Jurkat, Clone E6-1 (cell line): ENCODE data around the gene MSL1. TPM values are rescaled to one million over a fixed set of nuclear protein-coding genes. Genes with fewer than 3 reads are reported as not detected.

ENCODE experiments used
- DNase-seq: peaks from one replicate; pipeline ENCODE4 v3.0.0-alpha.2; 2011; ENCODE audit warnings: low read depth, low spot score
- H3K4me3 ChIP-seq: 2 replicates; pipeline ENCODE4 v1.5.1; 2011; ENCODE audit warnings: mild to moderate bottlenecking, low read length, control low read depth, moderate library complexity
- polyA plus RNA-seq: library from polyadenylated mRNA; unstranded; fragments of >200 nt; gene quantifications from one replicate; pipeline ENCODE4 v1.2.1, GENCODE V29; 2012; ENCODE audit warnings: missing spikeins; ENCODE audit not compliant: insufficient read length, insufficient read depth

The MSL1 gene, protein sequence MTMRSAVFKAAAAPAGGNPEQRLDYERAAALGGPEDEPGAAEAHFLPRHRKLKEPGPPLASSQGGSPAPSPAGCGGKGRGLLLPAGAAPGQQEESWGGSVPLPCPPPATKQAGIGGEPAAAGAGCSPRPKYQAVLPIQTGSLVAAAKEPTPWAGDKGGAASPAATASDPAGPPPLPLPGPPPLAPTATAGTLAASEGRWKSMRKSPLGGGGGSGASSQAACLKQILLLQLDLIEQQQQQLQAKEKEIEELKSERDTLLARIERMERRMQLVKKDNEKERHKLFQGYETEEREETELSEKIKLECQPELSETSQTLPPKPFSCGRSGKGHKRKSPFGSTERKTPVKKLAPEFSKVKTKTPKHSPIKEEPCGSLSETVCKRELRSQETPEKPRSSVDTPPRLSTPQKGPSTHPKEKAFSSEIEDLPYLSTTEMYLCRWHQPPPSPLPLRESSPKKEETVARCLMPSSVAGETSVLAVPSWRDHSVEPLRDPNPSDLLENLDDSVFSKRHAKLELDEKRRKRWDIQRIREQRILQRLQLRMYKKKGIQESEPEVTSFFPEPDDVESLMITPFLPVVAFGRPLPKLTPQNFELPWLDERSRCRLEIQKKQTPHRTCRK
- polyA plus RNA-seq, result 61.3 TPM

DNA sequence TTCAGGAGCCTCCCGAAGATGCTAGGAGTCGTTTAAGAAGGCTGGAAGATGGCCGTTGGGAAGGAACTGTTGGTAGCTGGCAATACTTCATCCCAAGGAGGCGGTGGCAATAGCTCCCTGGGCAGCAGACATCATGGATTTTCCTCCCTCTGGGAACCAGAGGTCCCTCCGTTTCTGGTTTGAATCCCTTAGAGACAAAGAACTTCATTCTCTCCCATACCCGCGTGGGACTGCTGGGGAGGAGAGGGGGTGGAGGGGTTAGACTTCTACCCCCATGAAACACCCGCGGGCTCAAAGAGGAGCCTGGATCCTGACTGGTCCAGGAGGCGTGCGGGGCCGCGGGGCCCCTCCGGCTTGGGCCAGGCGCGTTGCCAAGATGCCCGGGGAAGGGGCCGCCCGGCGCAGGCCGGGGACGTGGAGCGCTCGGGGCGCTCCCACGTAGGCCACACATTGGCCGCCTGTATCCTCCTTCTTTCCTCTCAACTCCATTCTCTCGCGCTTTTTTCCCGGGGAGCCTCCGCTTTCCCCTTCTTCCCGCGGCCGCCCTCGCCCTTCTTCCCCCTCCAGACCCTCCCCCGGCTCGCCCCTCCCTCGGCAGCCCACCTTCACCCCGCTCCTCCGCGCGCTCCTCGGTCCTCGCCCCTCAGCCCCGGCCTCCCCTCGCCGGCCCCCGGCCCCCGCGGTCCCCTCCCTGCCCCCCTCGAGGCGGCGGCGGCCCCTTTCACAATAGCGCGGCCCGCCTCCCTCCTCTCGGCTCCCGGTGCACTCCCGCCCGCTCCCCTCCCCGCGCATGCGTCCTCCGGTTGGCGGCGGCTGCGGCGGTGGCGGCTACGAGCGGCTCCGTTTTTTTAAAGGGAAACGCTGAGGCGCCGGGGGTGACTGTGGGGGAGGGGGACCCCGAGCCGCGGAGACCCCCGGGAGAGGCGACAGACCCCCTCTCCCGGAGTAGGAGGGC is at the start of gene MSL1:
MSL1 (plus strand) TSS at position 791 of the 955 bp plus-strand sequence. CDS start 642 bp downstream, outside the sequence.
- DNase-seq, result no peak

DNA sequence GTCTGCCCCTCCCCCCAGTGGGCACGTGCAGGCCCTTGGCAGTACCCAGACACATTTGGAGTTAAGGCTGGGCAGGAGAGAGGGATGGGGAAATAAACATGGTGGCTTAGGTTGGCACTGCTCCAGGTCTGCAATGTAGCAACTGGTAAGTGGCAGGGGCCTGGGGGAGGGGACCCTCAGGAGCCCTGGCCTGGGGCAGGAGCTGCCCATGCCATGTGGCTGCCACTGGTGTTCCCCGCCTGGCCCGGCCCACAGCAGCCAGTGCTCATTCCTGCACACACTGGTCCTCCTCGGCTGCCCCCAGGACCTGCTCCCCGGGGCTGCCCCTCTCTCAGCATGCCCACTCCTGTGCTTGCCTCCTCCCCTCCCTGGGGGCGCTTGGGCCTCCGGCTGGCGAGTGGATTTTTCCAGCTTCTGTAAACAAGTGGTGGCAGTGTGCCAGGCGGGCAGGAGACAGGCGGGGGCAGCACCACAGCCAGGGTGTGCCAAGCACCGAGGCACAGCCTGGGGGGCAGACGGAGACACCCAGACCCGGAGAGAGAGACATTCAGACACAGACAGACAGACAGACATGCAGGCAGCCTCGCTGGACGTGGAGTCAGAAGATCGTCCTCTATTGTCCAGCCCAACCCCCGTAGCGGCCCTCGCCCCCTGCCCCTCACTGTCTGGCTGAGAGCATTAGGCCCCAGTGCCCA is 49.6 kb upstream of the MSL1 start:
- DNase-seq, result no peak

More for the DNA sequence above, at the start of gene MSL1:
- peak within 1 kb of the TSS; percentile 90 for H3K4me3 ChIP-seq

DNA sequence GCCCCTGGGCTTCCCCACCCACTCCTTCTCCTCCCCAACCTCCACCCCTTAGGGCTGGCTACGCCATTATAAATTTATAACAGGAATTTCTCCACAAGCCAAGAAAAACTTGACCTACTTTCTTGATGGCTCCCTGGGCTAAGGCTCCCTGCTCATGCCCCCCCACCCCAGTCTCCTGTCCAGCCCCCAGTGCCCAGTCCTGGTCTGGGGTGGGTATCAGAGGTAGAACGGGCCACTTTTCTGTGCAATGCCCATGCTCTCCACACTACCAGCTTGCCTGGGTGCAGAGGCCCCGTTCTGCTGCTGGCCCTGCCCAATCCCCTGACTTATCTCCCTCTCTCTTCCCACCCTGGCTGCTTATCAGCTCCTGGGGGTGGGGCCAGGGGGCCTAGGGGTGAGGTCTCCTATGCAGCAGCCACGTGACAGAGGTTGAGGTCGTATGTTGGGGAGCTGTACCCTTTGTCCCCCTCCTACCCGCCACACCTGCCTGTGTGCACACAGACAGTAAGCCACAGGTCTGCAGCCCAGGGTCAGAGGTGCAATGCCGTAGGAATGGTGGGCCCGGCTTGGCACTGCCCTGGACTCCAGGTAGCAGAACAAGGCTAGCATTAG is 48.9 kb upstream of the MSL1 start:
- no peak overlapping the region for H3K4me3 ChIP-seq
- no peak for DNase-seq

More for the DNA sequence above, 49.6 kb upstream of the MSL1 start:
- no peak overlapping the region for H3K4me3 ChIP-seq

DNA sequence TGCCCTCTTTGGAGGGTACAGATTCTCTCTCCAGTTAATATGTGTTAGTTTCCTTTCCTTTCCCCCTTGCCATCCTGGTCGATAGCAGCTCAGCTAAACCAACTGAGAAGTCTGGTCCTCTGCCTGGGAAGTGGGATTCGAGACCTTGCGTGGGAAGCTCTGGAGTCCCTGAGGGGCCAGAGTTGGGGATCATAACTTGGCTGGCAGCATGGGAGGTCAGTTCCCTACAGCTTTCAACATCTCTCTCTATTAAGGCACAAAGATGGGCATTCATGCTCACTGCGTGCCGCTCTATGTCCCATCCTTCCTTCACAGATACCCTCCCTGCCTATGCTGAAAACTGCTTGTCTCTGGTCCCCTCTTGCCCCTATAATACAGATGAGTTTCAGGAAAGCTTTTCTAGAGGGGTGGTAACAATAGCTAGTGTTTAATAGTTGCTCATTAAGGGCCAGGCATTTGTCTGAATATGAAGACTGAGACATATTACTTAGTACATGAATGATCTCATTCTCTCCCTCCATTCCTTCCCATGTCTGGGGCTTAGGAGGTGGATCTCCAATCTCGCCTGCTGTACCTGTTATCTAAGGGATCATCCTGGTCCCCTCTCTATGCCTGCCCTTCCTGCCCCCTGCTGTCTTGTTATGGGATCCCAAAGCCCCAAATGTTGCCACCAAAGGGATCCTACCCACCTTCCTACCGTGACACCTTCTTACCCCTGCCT is 48.2 kb upstream of the MSL1 start:
- DNase-seq, result no peak
- H3K4me3 ChIP-seq, result no peak overlapping the region

DNA sequence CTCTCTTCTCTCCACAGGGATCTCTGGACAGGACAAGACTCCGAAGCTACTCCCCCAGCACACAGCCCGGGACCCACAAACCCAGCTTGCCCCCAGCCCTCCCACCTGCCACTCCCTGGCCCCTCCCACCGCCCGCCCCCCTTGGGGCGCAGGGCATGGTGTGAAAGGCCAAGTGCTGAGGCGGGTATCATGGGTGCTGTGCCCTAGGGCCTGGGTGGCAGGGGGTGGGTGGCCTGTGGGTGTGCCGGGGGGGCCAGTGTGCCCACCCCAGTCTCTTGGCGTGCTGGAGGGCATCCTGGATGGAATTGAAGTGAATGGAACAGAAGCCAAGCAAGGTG is 47.6 kb upstream of the MSL1 start:
- no peak overlapping the region for H3K4me3 ChIP-seq
- DNase-seq, result no peak

DNA sequence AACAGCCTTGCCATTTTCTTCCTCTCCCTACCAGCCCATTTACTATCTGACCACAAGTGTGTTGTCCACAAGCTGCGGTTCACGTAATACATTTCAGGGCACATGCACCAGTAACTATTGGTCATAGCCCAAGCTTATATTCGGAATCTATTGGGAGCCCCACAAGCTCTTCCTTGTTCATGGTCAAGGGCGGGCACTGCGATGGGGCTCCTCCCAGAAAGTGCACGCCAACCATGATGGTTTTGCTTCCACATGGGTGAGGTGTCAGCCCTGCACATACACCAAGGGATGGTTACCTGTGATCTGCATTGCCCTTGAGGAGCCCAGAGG is 46.9 kb upstream of the MSL1 start:
- no peak overlapping the region for H3K4me3 ChIP-seq
- DNase-seq, result no peak

DNA sequence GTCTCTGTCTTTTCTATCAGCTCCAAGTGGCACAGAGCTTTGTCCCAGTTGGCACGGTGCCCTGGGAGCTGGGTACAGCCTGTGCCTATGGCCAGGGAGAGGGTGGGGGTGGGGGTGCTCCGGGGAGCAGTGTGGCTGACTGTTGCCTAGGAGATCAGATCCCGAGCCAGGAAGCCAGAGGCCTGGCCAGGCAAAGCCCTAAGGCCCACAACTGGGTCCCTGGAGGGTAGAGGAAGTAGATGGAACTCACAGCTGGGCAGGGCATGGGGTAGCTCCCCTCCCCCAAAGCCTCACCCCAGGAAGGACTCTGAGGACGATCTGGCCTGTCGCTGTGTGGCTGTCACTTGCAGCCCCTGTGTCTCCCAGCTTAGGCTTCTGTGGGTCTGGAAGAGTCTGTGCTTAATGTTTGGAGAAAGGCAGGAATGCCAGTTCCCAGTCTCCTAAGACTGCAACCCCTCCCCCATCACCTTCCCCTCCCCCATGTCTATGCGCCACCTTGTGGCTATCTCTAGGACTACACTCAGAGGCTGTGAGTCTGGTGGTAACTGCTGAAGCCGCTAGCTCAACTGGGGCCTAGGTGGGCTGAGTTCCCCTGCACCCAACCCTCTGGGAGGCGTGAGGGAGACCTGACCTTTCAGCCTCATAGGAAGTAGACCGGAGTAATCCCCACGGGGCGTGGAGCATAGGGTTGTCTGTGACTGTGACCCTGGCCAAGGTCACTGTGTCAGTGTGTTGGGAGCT is 46.4 kb upstream of the MSL1 start:
- H3K4me3 ChIP-seq, result no peak overlapping the region
- peak; percentile 51 for DNase-seq

DNA sequence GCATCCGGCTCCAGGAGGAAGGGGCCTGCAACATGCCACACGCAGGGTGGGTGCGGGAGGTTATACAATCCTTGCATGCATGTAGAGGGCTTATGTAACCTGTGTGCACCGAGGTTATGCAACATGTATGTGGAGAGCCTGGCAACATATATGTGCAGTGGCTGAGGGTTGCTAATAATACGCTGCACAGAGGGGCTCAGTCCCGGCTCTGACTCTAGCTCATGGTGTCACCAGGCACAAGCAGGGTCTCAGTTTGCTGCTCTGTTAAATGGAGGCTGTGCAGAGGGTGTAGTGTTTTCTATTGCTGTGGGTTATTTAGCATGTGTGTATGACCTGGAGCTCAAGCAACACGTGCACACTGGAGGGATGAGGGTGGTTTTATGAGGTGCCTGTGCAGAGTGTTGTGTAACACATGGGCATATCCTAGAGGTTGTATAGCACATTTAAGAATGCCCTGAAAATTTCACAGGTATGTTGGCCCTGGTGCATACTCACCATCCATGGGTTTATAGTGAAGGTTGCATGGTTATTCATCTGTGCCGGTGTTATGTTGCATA is 45.8 kb upstream of the MSL1 start:
- H3K4me3 ChIP-seq, result no peak overlapping the region
- no peak for DNase-seq

DNA sequence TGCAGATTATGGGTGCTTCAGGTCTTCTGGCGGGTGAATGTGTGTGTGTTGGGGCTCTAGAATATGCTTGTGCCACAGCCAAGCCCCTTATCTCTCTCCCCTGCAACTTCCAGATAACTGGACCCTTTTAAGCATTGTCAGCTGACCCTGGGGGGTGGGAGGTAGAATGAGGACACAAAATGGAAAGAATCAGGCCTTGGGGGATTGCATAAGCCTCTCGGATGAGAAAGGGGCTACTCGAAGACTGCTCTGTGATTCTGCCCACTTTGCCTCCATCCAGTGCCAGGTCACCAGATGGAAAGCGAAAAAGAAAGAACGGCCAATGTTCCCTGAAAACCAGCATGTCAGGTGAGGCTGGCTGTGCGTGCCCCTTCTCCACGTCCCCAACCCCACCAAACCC is 45.2 kb upstream of the MSL1 start:
- H3K4me3 ChIP-seq, result no peak overlapping the region
- no peak for DNase-seq

DNA sequence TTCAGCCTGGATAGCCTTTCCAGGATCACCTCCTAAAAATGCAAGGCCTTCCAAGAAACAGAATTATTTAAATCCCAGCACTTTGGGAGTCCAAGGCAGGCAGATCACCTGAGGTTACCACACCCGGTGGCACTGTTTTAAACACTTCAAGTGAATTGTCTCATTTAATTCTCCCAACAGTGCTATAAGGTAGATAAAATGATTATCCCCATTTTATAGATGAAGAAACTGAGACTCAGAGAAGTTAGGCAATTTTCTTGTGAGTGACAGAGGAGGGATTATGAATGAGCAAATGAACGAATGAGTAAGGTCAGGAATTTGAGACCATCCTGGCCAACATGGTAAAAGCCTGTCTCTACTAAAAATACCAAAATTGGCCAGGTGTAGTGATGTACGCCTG is 42.2 kb upstream of the MSL1 start:
- no peak overlapping the region for H3K4me3 ChIP-seq
- DNase-seq, result no peak

DNA sequence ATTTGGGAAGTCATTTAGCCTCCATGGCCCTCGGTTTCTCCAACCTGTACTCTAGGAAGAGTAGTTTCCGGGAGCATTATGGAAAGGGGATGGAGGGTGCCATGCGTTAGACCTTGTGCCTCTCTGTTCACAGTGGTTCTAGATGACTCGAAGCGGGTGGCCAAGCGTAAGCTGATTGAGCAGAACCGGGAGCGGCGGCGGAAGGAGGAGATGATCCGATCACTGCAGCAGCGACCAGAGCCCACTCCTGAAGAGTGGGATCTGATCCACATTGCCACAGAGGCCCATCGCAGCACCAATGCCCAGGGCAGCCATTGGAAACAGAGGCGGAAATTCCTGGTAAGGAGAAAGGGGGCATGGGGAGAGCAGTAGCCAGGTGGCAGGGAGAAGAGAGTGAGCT is 37.3 kb upstream of the MSL1 start:
- no peak overlapping the region for H3K4me3 ChIP-seq
- no peak for DNase-seq

DNA sequence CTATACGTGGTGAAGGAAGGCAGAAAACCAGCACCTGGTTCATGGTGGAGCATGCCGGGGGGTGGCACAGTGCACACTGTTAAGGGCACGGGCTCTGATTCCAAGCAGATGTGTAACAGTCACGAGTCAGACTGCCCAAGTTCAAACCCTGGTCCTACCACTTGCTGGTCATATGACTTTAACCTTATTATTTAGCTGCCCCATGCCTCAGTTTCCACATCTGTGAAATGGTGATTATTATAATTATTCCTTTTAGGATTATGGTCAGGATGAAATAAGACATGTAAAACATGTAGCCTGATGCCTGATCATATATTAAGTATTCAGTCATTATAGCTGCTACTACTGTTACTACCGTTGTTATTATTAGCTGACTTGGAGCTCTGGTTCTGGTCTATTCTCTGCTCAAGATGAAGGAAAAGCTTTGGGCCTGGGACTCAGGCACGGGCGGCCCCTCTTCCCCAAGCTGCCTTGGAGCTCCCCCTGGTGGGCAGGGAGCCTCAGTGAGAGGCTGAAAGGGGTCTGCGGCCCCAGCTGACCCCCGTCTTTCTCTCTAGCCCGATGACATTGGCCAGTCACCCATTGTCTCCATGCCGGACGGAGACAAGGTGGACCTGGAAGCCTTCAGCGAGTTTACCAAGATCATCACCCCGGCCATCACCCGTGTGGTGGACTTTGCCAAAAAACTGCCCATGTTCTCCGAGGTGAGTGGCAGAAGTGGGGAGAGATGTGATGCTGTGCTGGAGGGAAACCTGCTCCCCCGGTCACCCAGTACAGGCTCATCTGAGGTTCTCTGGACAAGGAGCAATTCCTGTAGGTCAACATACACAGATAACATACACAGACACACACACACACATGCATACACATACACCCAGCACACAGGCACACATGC is 35.4 kb upstream of the MSL1 start:
- no peak for DNase-seq
- H3K4me3 ChIP-seq, result no peak overlapping the region

DNA sequence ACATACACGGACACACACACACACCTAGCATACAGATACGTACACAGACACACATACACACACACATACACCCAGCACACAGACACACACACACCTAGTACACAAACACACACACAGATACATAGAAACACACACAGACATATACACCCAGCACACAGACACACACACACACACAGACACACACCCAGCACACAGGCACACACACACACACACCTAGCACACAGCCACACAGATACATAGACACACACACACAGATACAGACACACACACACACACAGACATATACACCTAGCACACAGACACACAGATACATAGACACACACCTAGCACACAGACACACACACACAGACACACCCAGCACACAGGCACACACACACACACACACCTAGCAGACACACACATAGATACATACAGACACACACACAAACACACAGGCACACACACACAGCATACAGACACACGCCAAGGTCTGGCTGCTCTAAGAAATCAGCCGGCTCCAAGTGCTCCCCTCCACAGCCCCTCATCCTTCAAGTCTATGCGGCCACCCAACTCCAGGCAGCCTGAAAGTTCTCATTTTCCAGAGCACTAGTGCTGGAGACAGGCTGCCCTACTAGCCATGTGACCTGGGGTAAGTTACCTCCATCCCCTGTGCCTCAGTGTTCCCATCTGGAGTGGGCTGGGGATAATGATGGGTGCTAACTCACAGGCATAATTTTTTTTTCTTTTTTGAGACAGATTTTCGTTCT is 34.5 kb upstream of the MSL1 start:
- H3K4me3 ChIP-seq, result no peak overlapping the region
- no peak for DNase-seq

DNA sequence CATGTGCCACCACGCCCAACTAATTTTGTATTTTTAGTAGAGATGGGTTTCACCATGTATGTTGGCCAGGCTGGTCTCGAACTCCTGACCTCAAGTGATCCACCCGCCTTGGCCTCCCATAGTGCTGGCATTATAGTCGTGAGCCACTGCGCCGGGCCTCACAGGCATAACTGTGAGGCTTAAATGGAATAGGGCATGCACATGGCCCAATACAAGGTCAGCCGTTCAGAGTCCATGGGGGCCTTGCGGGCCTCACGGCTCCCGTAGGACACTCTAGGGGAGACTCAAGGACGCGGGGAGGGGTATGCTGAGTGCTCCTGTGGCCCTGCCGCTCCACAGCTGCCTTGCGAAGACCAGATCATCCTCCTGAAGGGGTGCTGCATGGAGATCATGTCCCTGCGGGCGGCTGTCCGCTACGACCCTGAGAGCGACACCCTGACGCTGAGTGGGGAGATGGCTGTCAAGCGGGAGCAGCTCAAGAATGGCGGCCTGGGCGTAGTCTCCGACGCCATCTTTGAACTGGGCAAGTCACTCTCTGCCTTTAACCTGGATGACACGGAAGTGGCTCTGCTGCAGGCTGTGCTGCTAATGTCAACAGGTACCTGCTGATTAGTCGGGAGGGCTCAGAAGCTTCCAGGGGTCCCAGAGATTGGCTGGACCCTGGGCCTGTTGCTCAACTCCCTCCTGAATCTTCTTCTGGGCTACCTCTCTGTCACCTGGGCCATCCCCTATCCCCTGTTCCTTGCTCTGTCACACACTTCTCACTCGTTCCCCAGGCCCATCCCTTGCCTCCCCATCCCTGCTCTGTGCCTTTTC is 33.7 kb upstream of the MSL1 start:
- DNase-seq, result no peak
- no peak overlapping the region for H3K4me3 ChIP-seq
